WTC11 (cell line): ENCODE results near the gene SLC4A9. TPM values are rescaled to one million over a fixed set of nuclear protein-coding genes. Genes with fewer than 3 reads are reported as not detected.

Source experiments
- ATAC-seq: fragments of 200-7000 bp; cut with Tn5 transposase; 2 replicates; pipeline ENCODE4 v1.10.0; 2021; ENCODE audit warnings: mild to moderate bottlenecking, moderate library complexity
- CTCF ChIA-PET: fragments of 300-600 bp; sonication (Branson Sonifier 250); formaldehyde crosslinking; loops from one replicate; lab custom pipeline; 2021; ENCODE audit warnings: antibody characterized with exemption; lab: Charles Lee
- POLR2A ChIA-PET: fragments of 350-600 bp; sonication (Branson Sonifier 250); formaldehyde crosslinking; loops from one replicate; lab custom pipeline; 2021; ENCODE audit warnings: antibody characterized with exemption; lab: Charles Lee
- DNase-seq: peaks from one replicate; pipeline ENCODE4 v3.0.0; 2021; ENCODE audit warnings: low spot score
- H3K27ac Mint-ChIP-seq: 2 replicates; pipeline ENCODE4 v1.8.0; 2021; ENCODE audit warnings: mixed read lengths
- H3K27me3 Mint-ChIP-seq: 2 replicates; pipeline ENCODE4 v1.8.0; 2021; ENCODE audit warnings: low read depth, mild to moderate bottlenecking, moderate library complexity, mixed read lengths
- H3K36me3 Mint-ChIP-seq: 2 replicates; pipeline ENCODE4 v1.8.0; 2021; ENCODE audit warnings: mixed read lengths
- H3K4me1 Mint-ChIP-seq: 2 replicates; pipeline ENCODE4 v1.8.0; 2022; ENCODE audit warnings: mixed read lengths
- H3K4me3 Mint-ChIP-seq: 2 replicates; pipeline ENCODE4 v1.8.0; 2021; ENCODE audit warnings: mild to moderate bottlenecking, moderate library complexity, mixed read lengths
- H3K9me3 Mint-ChIP-seq: 2 replicates; pipeline ENCODE4 v1.8.0; 2021; ENCODE audit warnings: mixed read lengths
- ATF3 ChIP-seq: sonication (generic); formaldehyde crosslinking; conservative IDR thresholded peaks from 2 replicates; pipeline ENCODE4 v1.8.1; 2022; ENCODE audit warnings: mild to moderate bottlenecking, missing genetic modification reagents
- CREB1 ChIP-seq: sonication (generic); formaldehyde crosslinking; IDR thresholded peaks from 2 replicates; pipeline ENCODE4 v1.8.0; 2023; ENCODE audit warnings: mild to moderate bottlenecking, missing genetic modification reagents
- E2F5 ChIP-seq: sonication (generic); formaldehyde crosslinking; IDR thresholded peaks from 2 replicates; pipeline ENCODE4 v1.8.1; 2022; ENCODE audit warnings: mild to moderate bottlenecking, moderate library complexity, missing genetic modification reagents
- FOXK1 ChIP-seq: sonication (generic); formaldehyde crosslinking; IDR thresholded peaks from 2 replicates; pipeline ENCODE4 v1.8.0; 2022; ENCODE audit warnings: mild to moderate bottlenecking, moderate library complexity, missing genetic modification reagents
- FOXP4 ChIP-seq: sonication (generic); formaldehyde crosslinking; IDR thresholded peaks from 2 replicates; pipeline ENCODE4 v1.8.0; 2022; ENCODE audit warnings: mild to moderate bottlenecking, missing genetic modification reagents
- GRHL2 ChIP-seq: fragments of 250-450 bp; sonication (Bioruptor Pico); IDR thresholded peaks from 2 replicates; pipeline ENCODE4 v1.8.0; 2022; ENCODE audit warnings: mild to moderate bottlenecking, moderate library complexity; ENCODE audit not compliant: insufficient replicate concordance, severe bottlenecking
- HMGA2 ChIP-seq: fragments of 250-450 bp; sonication (Bioruptor Pico); IDR thresholded peaks from 2 replicates; pipeline ENCODE4 v1.4.0; 2021; ENCODE audit warnings: mild to moderate bottlenecking, moderate library complexity
- NR2C2 ChIP-seq: sonication (generic); formaldehyde crosslinking; IDR thresholded peaks from 2 replicates; pipeline ENCODE4 v1.8.0; 2022; ENCODE audit warnings: mild to moderate bottlenecking, missing genetic modification reagents
- SMAD3 ChIP-seq: sonication (generic); formaldehyde crosslinking; IDR thresholded peaks from 2 replicates; pipeline ENCODE4 v1.8.0; 2022; ENCODE audit warnings: missing genetic modification reagents, mild to moderate bottlenecking, borderline replicate concordance
- USF1 ChIP-seq: sonication (generic); formaldehyde crosslinking; IDR thresholded peaks from 2 replicates; pipeline ENCODE4 v1.8.0; 2022; ENCODE audit warnings: mild to moderate bottlenecking, missing genetic modification reagents
- ZNF281 ChIP-seq: sonication (generic); formaldehyde crosslinking; IDR thresholded peaks from 2 replicates; pipeline ENCODE4 v1.8.0; 2023; ENCODE audit warnings: mild to moderate bottlenecking, missing genetic modification reagents
- ZNF396 ChIP-seq: fragments of 250-450 bp; sonication (Bioruptor Pico); IDR thresholded peaks from 2 replicates; pipeline ENCODE4 v1.8.0; 2021; ENCODE audit warnings: mild to moderate bottlenecking, moderate library complexity, borderline replicate concordance
- ZNF423 ChIP-seq: fragments of 250-450 bp; sonication (Bioruptor Pico); IDR thresholded peaks from 2 replicates; pipeline ENCODE4 v2.1.2; 2022; ENCODE audit warnings: mild to moderate bottlenecking, moderate library complexity
- ZSCAN18 ChIP-seq: fragments of 250-450 bp; sonication (Bioruptor Pico); IDR thresholded peaks from 2 replicates; pipeline ENCODE4 v2.1.2; 2022; ENCODE audit warnings: mild to moderate bottlenecking, moderate library complexity
- total RNA-seq: library from RNA; stranded (reverse); gene quantifications from 3 replicates; pipeline ENCODE4 v1.2.3, GENCODE V29; 2021
- TF ChIP-seq, protein P1 (sequence below): fragments of 250-450 bp; sonication (Bioruptor Pico); IDR thresholded peaks from 2 replicates; pipeline ENCODE4 v1.8.0; 2021; ENCODE audit warnings: mild to moderate bottlenecking
- TF ChIP-seq, protein P2 (sequence below): sonication (generic); formaldehyde crosslinking; IDR thresholded peaks from 2 replicates; pipeline ENCODE4 v1.8.0; 2022; ENCODE audit warnings: mild to moderate bottlenecking, missing genetic modification reagents
- TF ChIP-seq, protein P3 (sequence below): sonication (generic); formaldehyde crosslinking; IDR thresholded peaks from 2 replicates; pipeline ENCODE4 v1.8.0; 2022; ENCODE audit warnings: missing genetic modification reagents
- TF ChIP-seq, protein P4 (sequence below): sonication (generic); formaldehyde crosslinking; IDR thresholded peaks from 2 replicates; pipeline ENCODE4 v1.8.1; 2022; ENCODE audit warnings: low read depth, mild to moderate bottlenecking, moderate library complexity, missing genetic modification reagents, borderline replicate concordance

Gene SLC4A9
- total RNA-seq, 1 experiment from 2014 or later: 0.37 TPM

DNA sequence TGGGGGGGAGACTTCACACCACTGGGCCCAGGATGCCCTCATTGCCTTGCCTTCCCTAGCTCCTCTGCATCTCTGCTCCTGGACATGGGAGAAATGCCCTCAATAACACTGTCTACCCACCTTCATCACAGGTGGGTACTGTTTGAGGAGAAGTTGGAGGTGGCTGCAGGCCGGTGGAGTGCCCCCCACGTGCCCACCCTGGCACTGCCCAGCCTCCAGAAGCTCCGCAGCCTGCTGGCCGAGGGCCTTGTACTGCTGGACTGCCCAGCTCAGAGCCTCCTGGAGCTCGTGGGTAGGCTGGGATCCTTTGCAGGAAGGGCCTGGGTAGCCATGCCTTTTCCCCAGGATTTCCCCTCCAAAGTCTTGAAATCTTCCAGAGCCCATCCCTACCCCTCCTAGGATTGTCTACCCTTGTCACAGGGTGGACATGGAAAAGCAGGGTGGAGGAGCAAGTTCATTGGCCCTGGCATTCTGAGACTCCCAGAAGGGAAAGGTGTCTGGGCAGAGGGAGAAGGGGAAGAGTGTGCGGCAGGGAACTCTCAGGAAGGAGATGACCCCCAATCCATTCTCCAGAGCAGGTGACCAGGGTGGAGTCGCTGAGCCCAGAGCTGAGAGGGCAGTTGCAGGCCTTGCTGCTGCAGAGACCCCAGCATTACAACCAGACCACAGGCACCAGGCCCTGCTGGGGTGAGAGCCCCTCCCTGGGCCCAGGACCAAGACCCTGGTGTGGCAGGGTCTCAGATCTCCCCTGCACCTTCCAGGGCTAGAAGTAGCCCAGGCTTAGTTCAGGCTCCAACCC lies 886 bp downstream of the SLC4A9 start (continued):
- no peak for TF ChIP-seq CREB1 (CRISPR knock-in tag)
- TF ChIP-seq HMGA2: no peak
- TF ChIP-seq, all 79 proteins: peak for 0

DNA sequence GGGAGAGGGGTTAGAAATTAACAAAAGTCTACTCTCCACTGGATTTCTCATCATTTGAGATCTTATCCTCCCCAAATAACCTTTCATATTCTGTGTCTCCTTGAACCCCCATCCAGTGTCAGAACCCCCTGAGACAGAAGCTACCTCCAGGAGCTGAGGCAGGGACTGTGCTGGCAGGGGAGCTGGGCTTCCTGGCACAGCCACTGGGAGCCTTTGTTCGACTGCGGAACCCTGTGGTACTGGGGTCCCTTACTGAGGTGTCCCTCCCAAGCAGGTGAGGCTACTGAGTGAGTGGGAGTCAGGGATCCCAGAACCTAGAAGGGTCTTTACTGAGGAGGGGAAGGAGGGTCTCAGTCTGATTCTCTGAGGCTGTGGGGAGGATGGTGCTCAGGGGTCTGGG lies 1.9 kb downstream of the SLC4A9 start:
- H3K36me3 Mint-ChIP-seq: no peaks in the 10 kb centered on the region
- ATAC-seq (no peak), DNase-seq (no peak)
- H3K4me3 Mint-ChIP-seq: no peak overlapping the region
- H3K27me3 Mint-ChIP-seq: peaks cover 12% of the 10 kb centered on the region
- TF ChIP-seq ZSCAN18 (no peak), CREB1 (CRISPR knock-in tag) (no peak), FOXP4 (CRISPR knock-in tag) (no peak), ATF3 (CRISPR knock-in tag) (no peak), ZNF281 (CRISPR knock-in tag) (no peak), ZNF423 (CRISPR knock-in tag) (no peak), USF1 (CRISPR knock-in tag) (no peak), E2F5 (CRISPR knock-in tag) (no peak), GRHL2 (CRISPR knock-in tag) (no peak), SMAD3 (CRISPR knock-in tag) (no peak), FOXK1 (CRISPR knock-in tag) (no peak), ZNF396 (CRISPR knock-in tag) (no peak), NR2C2 (no peak)
- TF ChIP-seq, protein P1, sequence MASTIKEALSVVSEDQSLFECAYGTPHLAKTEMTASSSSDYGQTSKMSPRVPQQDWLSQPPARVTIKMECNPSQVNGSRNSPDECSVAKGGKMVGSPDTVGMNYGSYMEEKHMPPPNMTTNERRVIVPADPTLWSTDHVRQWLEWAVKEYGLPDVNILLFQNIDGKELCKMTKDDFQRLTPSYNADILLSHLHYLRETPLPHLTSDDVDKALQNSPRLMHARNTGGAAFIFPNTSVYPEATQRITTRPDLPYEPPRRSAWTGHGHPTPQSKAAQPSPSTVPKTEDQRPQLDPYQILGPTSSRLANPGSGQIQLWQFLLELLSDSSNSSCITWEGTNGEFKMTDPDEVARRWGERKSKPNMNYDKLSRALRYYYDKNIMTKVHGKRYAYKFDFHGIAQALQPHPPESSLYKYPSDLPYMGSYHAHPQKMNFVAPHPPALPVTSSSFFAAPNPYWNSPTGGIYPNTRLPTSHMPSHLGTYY (CRISPR knock-in tag): no peak
- TF ChIP-seq, protein P2, sequence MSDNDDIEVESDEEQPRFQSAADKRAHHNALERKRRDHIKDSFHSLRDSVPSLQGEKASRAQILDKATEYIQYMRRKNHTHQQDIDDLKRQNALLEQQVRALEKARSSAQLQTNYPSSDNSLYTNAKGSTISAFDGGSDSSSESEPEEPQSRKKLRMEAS (CRISPR knock-in tag): no peak
- TF ChIP-seq, protein P3, sequence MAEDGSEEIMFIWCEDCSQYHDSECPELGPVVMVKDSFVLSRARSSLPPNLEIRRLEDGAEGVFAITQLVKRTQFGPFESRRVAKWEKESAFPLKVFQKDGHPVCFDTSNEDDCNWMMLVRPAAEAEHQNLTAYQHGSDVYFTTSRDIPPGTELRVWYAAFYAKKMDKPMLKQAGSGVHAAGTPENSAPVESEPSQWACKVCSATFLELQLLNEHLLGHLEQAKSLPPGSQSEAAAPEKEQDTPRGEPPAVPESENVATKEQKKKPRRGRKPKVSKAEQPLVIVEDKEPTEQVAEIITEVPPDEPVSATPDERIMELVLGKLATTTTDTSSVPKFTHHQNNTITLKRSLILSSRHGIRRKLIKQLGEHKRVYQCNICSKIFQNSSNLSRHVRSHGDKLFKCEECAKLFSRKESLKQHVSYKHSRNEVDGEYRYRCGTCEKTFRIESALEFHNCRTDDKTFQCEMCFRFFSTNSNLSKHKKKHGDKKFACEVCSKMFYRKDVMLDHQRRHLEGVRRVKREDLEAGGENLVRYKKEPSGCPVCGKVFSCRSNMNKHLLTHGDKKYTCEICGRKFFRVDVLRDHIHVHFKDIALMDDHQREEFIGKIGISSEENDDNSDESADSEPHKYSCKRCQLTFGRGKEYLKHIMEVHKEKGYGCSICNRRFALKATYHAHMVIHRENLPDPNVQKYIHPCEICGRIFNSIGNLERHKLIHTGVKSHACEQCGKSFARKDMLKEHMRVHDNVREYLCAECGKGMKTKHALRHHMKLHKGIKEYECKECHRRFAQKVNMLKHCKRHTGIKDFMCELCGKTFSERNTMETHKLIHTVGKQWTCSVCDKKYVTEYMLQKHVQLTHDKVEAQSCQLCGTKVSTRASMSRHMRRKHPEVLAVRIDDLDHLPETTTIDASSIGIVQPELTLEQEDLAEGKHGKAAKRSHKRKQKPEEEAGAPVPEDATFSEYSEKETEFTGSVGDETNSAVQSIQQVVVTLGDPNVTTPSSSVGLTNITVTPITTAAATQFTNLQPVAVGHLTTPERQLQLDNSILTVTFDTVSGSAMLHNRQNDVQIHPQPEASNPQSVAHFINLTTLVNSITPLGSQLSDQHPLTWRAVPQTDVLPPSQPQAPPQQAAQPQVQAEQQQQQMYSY (CRISPR knock-in tag): no peak
- TF ChIP-seq, protein P4, sequence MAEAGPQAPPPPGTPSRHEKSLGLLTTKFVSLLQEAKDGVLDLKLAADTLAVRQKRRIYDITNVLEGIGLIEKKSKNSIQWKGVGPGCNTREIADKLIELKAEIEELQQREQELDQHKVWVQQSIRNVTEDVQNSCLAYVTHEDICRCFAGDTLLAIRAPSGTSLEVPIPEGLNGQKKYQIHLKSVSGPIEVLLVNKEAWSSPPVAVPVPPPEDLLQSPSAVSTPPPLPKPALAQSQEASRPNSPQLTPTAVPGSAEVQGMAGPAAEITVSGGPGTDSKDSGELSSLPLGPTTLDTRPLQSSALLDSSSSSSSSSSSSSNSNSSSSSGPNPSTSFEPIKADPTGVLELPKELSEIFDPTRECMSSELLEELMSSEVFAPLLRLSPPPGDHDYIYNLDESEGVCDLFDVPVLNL (CRISPR knock-in tag): no peak
- peaks cover 10% of the 10 kb centered on the region for H3K4me1 Mint-ChIP-seq
- ChIA-PET POLR2A (no interaction called here), CTCF (interaction anchor here (0.9 to 4.5 kb wide), 4 partner anchors 10 to 119 kb away, joined by 3 to 247 read pairs (median 30); partner anchors contain the start of gene HBEGF)
- H3K9me3 Mint-ChIP-seq: no peaks in the 10 kb centered on the region
- H3K27ac Mint-ChIP-seq: no peak overlapping the region
